PC-3 (cell line): ENCODE measurements around the gene FGFR2. TPM values are rescaled to one million over a fixed set of nuclear protein-coding genes. Genes with fewer than 3 reads are reported as not detected.

Experiments
- ATAC-seq: fragments of 200-7000 bp; cut with Tn5 transposase; 2 replicates; pipeline ENCODE4 v1.9.1; 2020; ENCODE audit warnings: mild to moderate bottlenecking, moderate library complexity
- BruUV-seq: library from RNA; stranded (reverse); fragments of 400-500 nt; replicated peaks from 2 replicates; lab custom pipeline; 2021; lab: Mats Ljungman, UMichigan
- CTCF ChIA-PET: fragments of 300-600 bp; sonication (Branson Sonifier 250); formaldehyde crosslinking; loops from one replicate; lab custom pipeline; 2022; ENCODE audit warnings: antibody characterized with exemption; lab: Charles Lee
- POLR2A ChIA-PET: fragments of 300-600 bp; sonication (Branson Sonifier 250); formaldehyde crosslinking; loops from one replicate; lab custom pipeline; 2022; ENCODE audit warnings: antibody characterized with exemption; ENCODE audit not compliant: unreplicated experiment; lab: Charles Lee
- DNase-seq: peaks from one replicate; pipeline ENCODE4 v3.0.0-alpha.2; 2015
- H2AFZ ChIP-seq: fragments of 300-600 bp; sonication (generic); 2 replicates; pipeline ENCODE4 v1.6.0; 2016; ENCODE audit warnings: antibody characterized with exemption, low read length
- H3F3A ChIP-seq: fragments of 300-600 bp; sonication (generic); one replicate; pipeline ENCODE4 v1.6.0; 2017; ENCODE audit warnings: antibody characterized with exemption, low read length, control low read depth, mild to moderate bottlenecking; ENCODE audit not compliant: unreplicated experiment
- H3K27ac ChIP-seq: fragments of 300-600 bp; sonication (generic); 2 replicates; pipeline ENCODE4 v1.5.1; 2016; ENCODE audit warnings: mild to moderate bottlenecking, low read length
- H3K27me3 ChIP-seq: fragments of 300-600 bp; sonication (generic); 2 replicates; pipeline ENCODE4 v1.6.1; 2016; ENCODE audit warnings: low read length, mixed read lengths
- H3K36me3 ChIP-seq: fragments of 300-600 bp; sonication (generic); 2 replicates; pipeline ENCODE4 v1.6.1; 2016; ENCODE audit warnings: low read depth, mixed run types, low read length, mixed read lengths
- H3K4me1 ChIP-seq: fragments of 300-600 bp; sonication (generic); 2 replicates; pipeline ENCODE4 v1.5.1; 2016; ENCODE audit warnings: low read length; ENCODE audit not compliant: insufficient read depth
- H3K4me2 ChIP-seq: fragments of 300-600 bp; sonication (generic); 2 replicates; pipeline ENCODE4 v1.6.0; 2016; ENCODE audit warnings: low read length
- H3K4me3 ChIP-seq: fragments of 300-600 bp; sonication (generic); 2 replicates; pipeline ENCODE4 v1.5.1; 2016; ENCODE audit warnings: mild to moderate bottlenecking, low read length, mixed read lengths
- H3K79me2 ChIP-seq: fragments of 300-600 bp; sonication (generic); 2 replicates; pipeline ENCODE4 v1.6.1; 2017; ENCODE audit warnings: low read length, mixed read lengths
- H3K9ac ChIP-seq: fragments of 300-600 bp; sonication (generic); 2 replicates; pipeline ENCODE4 v1.6.0; 2016; ENCODE audit warnings: mild to moderate bottlenecking, low read length
- H3K9me2 ChIP-seq: fragments of 300-600 bp; sonication (generic); replicated peaks from 2 replicates; pipeline ENCODE4 v1.6.1; 2016; ENCODE audit warnings: mixed run types, low read length, mixed read lengths
- H3K9me3 ChIP-seq: fragments of 300-600 bp; sonication (generic); 2 replicates; pipeline ENCODE4 v1.6.1; 2016; ENCODE audit warnings: low read length, mixed read lengths
- H4K20me1 ChIP-seq: fragments of 300-600 bp; sonication (generic); 2 replicates; pipeline ENCODE4 v1.6.1; 2016; ENCODE audit warnings: low read length, mixed read lengths
- CTCF ChIP-seq: fragments of 300-600 bp; sonication (generic); conservative IDR thresholded peaks from 2 replicates; pipeline ENCODE4 v1.5.1; 2017; ENCODE audit warnings: antibody characterized with exemption, low read depth, mild to moderate bottlenecking, low read length
- EZH2 ChIP-seq: fragments of 300-600 bp; sonication (generic); IDR thresholded peaks from one replicate; pipeline ENCODE4 v1.6.1; 2017; ENCODE audit warnings: antibody characterized with exemption, mild to moderate bottlenecking, low read length; ENCODE audit not compliant: unreplicated experiment
- EZH2phosphoT487 ChIP-seq: fragments of 300-600 bp; sonication (generic); IDR thresholded peaks from 2 replicates; pipeline ENCODE4 v1.6.1; 2018; ENCODE audit warnings: mild to moderate bottlenecking, antibody characterized with exemption, low read length, borderline replicate concordance
- intact Hi-C: fragments of 100-400 bp; cut with micrococcal nuclease; formaldehyde crosslinking; loops from 2 replicates; pipeline ENCODE4 v1.9.0; 2023
- total RNA-seq: library from RNA; depleted of rRNA; stranded (reverse); fragments of >200 nt; gene quantifications from 2 replicates; pipeline ENCODE4 v1.2.3, GENCODE V29; 2014

The FGFR2 gene
- total RNA-seq, 1 experiment from 2014 or later, result 0.36 TPM

- H3K9ac ChIP-seq, result no peak overlapping the region
- no peaks in the 10 kb centered on the region for H3K4me1 ChIP-seq
- ATAC-seq (no peak), DNase-seq (no peak)
- ChIA-PET CTCF (no interaction called here), POLR2A (no interaction called here)
- H3K9me2 ChIP-seq, result no peaks in the 10 kb centered on the region
- no peaks in the 10 kb centered on the region for H3K36me3 ChIP-seq
- H2AFZ ChIP-seq, result no peak overlapping the region
- peaks cover 45% of the 10 kb centered on the region for H3K27me3 ChIP-seq
- no peak overlapping the region for H3K4me2 ChIP-seq
- intact Hi-C loops, result no loop called here
- no peaks in the 10 kb centered on the region for H4K20me1 ChIP-seq
- BruUV-seq, result no TSS peak
- no peak overlapping the region for H3K4me3 ChIP-seq
- H3K79me2 ChIP-seq, result no peaks in the 10 kb centered on the region
- H3K9me3 ChIP-seq, result no peaks in the 10 kb centered on the region
- H3F3A ChIP-seq, result no peaks in the 10 kb centered on the region
- TF ChIP-seq EZH2phosphoT487 (no peak), CTCF (no peak), EZH2 (no peak)
- no peak overlapping the region for H3K27ac ChIP-seq
These were observed 137.5 kb downstream of the FGFR2 start for GRCh38 chr10:121460733-121461132.

DNA sequence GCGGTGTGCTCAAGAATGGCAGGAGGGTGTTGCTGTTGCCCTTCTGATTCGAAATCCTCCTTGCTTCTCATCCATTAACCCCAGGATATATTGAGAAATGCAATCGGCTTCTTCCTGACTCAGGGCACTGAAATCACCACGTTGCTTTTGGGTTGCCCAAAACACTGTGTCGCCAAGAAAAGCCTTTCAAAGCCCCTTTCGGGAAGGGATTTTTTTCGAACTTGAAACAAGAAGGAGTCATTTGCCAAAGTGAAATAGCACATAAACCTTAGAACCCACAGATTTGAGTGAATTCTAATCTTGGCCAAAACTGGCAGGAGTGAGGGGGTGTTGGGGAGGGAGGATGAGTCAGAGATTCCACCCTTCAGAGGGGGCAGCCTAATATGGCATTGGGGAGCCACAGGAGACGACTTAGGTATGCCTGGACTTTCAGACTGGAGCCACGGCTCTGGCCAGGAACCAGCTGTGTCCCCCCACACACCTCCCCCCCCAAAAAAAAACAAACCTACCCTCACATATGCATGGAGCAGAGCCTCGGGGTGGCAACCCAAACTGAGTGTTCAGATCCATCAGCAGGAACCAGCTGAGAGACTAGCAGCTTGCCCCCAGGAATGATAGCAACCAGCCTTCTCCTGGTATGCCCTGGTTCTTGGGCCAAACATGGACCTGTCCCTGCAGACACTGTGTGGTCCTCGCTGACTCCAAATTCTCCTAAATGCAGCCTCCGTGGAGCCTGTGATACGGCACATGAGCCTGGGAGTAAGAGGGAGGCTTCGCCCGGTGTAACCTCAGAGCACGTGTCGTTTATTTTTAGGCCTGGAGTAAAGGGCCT lies 138.4 kb downstream of the FGFR2 start:
- Histone ChIP-seq H3K27ac (no peak overlapping the region), H2AFZ (no peak overlapping the region), H3K4me2 (no peak overlapping the region), H4K20me1 (no peaks in the 10 kb centered on the region), H3K79me2 (no peaks in the 10 kb centered on the region), H3K4me1 (no peaks in the 10 kb centered on the region), H3K9me3 (no peaks in the 10 kb centered on the region), H3K4me3 (no peak overlapping the region), H3K9me2 (no peaks in the 10 kb centered on the region), H3K9ac (no peak overlapping the region), H3K27me3 (peaks cover 36% of the 10 kb centered on the region), H3K36me3 (no peaks in the 10 kb centered on the region), H3F3A (no peaks in the 10 kb centered on the region)
- DNase-seq (no peak), ATAC-seq (no peak)
- ChIA-PET POLR2A (no interaction called here), CTCF (no interaction called here)
- intact Hi-C loops, result no loop called here
- TF ChIP-seq EZH2, result no peak
- no peak for TF ChIP-seq EZH2phosphoT487
- no peak for TF ChIP-seq CTCF
- BruUV-seq, result no TSS peak

DNA sequence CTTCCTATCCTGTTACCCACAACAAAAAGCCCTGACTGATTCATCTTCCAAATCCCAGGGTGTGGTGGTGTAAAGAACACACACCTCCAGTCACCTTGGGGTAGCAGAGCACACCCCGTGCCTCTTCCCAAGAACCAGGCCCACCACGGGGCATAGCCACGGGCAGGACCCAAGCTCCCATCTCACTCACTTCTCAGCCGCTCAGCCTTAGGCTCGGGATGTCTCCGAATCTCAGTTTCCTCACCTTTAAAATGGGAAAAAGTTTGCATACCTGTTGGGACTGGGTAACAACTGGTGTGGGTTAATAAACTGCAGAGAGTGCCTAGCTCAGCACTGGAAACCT lies 139.0 kb downstream of the FGFR2 start:
- BruUV-seq, result no TSS peak
- no peak for ATAC-seq
- TF ChIP-seq EZH2phosphoT487 (no peak), CTCF (no peak), EZH2 (no peak)

More for the DNA sequence above, 139.0 kb downstream of the FGFR2 start:
- Histone ChIP-seq H3F3A (no peaks in the 10 kb centered on the region), H3K79me2 (no peaks in the 10 kb centered on the region), H3K4me1 (no peaks in the 10 kb centered on the region), H3K9ac (no peak overlapping the region), H4K20me1 (no peaks in the 10 kb centered on the region), H3K36me3 (no peaks in the 10 kb centered on the region), H3K9me2 (no peaks in the 10 kb centered on the region), H2AFZ (no peak overlapping the region), H3K9me3 (no peaks in the 10 kb centered on the region), H3K27me3 (peaks cover 30% of the 10 kb centered on the region), H3K4me3 (no peak overlapping the region), H3K4me2 (no peak overlapping the region), H3K27ac (no peak overlapping the region)
- ChIA-PET POLR2A (no interaction called here), CTCF (no interaction called here)
- intact Hi-C loops, result no loop called here
- no peak for DNase-seq
